Endodermal cell (in vitro differentiated cells): ENCODE measurements around the gene PTPRK. TPM values are rescaled to one million over a fixed set of nuclear protein-coding genes. Genes with fewer than 3 reads are reported as not detected.

ENCODE experiments used
- DNase-seq: peaks from one replicate; pipeline ENCODE4 v3.0.0-alpha.2; 2017
- H3K27ac ChIP-seq: 2 replicates; pipeline ENCODE4 v1.5.1; 2013; ENCODE audit warnings: mild to moderate bottlenecking, low read depth, low read length, moderate library complexity
- H3K27me3 ChIP-seq: 2 replicates; pipeline ENCODE4 v1.6.1; 2013; ENCODE audit warnings: mild to moderate bottlenecking, low read length, moderate library complexity; ENCODE audit not compliant: insufficient read depth, control insufficient read depth, poor library complexity, severe bottlenecking
- H3K36me3 ChIP-seq: 2 replicates; pipeline ENCODE4 v1.7.0; 2013; ENCODE audit warnings: mild to moderate bottlenecking, low read length, moderate library complexity; ENCODE audit not compliant: control insufficient read depth, insufficient read depth
- H3K4me1 ChIP-seq: one replicate; pipeline ENCODE4 v1.7.0; 2013; ENCODE audit warnings: low read length; ENCODE audit not compliant: control insufficient read depth, insufficient read depth
- H3K4me3 ChIP-seq: 2 replicates; pipeline ENCODE4 v1.5.1; 2013; ENCODE audit warnings: mild to moderate bottlenecking, low read length, moderate library complexity
- H3K9ac ChIP-seq: 2 replicates; pipeline ENCODE4 v1.6.1; 2013; ENCODE audit warnings: mild to moderate bottlenecking, low read length, moderate library complexity; ENCODE audit not compliant: poor library complexity, severe bottlenecking; ENCODE audit errors: extremely low read depth
- H3K9me3 ChIP-seq: 2 replicates; pipeline ENCODE4 v1.6.1; 2013; ENCODE audit warnings: mild to moderate bottlenecking, low read length, moderate library complexity; ENCODE audit not compliant: control insufficient read depth
- H3K27ac Mint-ChIP-seq: 2 replicates; pipeline ENCODE4 v1.8.0; 2020; ENCODE audit warnings: mixed read lengths
- H3K27me3 Mint-ChIP-seq: 2 replicates; pipeline ENCODE4 v1.8.0; 2021; ENCODE audit warnings: mild to moderate bottlenecking, mixed read lengths; ENCODE audit not compliant: insufficient read depth
- H3K36me3 Mint-ChIP-seq: 2 replicates; pipeline ENCODE4 v1.8.0; 2020; ENCODE audit warnings: low read depth, mixed read lengths
- H3K4me1 Mint-ChIP-seq: 2 replicates; pipeline ENCODE4 v1.8.0; 2020; ENCODE audit warnings: mixed read lengths
- H3K4me3 Mint-ChIP-seq: 2 replicates; pipeline ENCODE4 v1.8.0; 2020; ENCODE audit warnings: mild to moderate bottlenecking, moderate library complexity, mixed read lengths
- H3K9me3 Mint-ChIP-seq: 2 replicates; pipeline ENCODE4 v1.8.0; 2020; ENCODE audit warnings: mild to moderate bottlenecking, mixed read lengths
- WGBS, 2 experiments: methylation state at CpG; one replicate each; pipeline versions ENCODE4 v1.1.5 to v1.1.7; 2013; ENCODE audit warnings: missing lambda C conversion rate in 2 of 2, mixed read lengths in 1 of 2; ENCODE audit not compliant: insufficient coverage in 1 of 2, insufficient read length in 1 of 2; 5-methylcytosine and 5-hydroxymethylcytosine counted together
- total RNA-seq, 2 donors: library from RNA; stranded (reverse); fragmentation: NEBNext Ultra II Directional in 1 of 2; extraction: Animal tissue kit (Norgen Biotek cat#: 25700) in 1 of 2; gene quantifications; 2 replicates in 1 of 2; 3 replicates in 1 of 2; pipeline ENCODE4 v1.2.1, GENCODE V29; 2021
- TF ChIP-seq, protein P1 (sequence below): fragments of 200-600 bp; sonication (generic); conservative IDR thresholded peaks from 2 replicates; pipeline ENCODE4 v1.5.0; 2021; ENCODE audit warnings: antibody characterized with exemption, mild to moderate bottlenecking

The PTPRK gene
- total RNA-seq, 2 donors from 2014 or later, result 46.4 to 57.6 TPM

DNA sequence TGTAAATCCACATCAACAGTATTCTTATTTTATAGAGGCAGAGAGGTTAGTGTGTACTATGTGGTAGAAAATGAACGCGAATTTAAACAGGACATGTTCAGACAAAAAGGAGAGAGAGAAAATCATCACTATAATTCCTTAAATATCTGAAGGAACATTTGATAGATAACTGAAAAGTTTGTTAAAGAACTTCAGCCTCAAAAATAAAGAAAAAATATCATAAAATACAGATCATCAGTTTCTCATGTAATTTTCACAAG lies 169.2 kb downstream of the PTPRK start:
- no CpG with 5 or more reads among the region's 2 CpGs for WGBS, 2 experiments
- Mint-ChIP-seq H3K27ac (no peak overlapping the region), H3K36me3 (no peaks in the 10 kb centered on the region), H3K27me3 (no peaks in the 10 kb centered on the region), H3K9me3 (no peaks in the 10 kb centered on the region), H3K4me3 (no peak overlapping the region), H3K4me1 (peaks cover 8% of the 10 kb centered on the region)
- TF ChIP-seq, protein P1, sequence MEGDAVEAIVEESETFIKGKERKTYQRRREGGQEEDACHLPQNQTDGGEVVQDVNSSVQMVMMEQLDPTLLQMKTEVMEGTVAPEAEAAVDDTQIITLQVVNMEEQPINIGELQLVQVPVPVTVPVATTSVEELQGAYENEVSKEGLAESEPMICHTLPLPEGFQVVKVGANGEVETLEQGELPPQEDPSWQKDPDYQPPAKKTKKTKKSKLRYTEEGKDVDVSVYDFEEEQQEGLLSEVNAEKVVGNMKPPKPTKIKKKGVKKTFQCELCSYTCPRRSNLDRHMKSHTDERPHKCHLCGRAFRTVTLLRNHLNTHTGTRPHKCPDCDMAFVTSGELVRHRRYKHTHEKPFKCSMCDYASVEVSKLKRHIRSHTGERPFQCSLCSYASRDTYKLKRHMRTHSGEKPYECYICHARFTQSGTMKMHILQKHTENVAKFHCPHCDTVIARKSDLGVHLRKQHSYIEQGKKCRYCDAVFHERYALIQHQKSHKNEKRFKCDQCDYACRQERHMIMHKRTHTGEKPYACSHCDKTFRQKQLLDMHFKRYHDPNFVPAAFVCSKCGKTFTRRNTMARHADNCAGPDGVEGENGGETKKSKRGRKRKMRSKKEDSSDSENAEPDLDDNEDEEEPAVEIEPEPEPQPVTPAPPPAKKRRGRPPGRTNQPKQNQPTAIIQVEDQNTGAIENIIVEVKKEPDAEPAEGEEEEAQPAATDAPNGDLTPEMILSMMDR, result no peak
- Histone ChIP-seq H3K36me3 (no peaks in the 10 kb centered on the region), H3K4me3 (no peak overlapping the region), H3K27ac (no peak overlapping the region), H3K4me1 (no peaks in the 10 kb centered on the region), H3K27me3 (no peaks in the 10 kb centered on the region), H3K9me3 (no peaks in the 10 kb centered on the region), H3K9ac (no peak overlapping the region)
- no peak for DNase-seq

DNA sequence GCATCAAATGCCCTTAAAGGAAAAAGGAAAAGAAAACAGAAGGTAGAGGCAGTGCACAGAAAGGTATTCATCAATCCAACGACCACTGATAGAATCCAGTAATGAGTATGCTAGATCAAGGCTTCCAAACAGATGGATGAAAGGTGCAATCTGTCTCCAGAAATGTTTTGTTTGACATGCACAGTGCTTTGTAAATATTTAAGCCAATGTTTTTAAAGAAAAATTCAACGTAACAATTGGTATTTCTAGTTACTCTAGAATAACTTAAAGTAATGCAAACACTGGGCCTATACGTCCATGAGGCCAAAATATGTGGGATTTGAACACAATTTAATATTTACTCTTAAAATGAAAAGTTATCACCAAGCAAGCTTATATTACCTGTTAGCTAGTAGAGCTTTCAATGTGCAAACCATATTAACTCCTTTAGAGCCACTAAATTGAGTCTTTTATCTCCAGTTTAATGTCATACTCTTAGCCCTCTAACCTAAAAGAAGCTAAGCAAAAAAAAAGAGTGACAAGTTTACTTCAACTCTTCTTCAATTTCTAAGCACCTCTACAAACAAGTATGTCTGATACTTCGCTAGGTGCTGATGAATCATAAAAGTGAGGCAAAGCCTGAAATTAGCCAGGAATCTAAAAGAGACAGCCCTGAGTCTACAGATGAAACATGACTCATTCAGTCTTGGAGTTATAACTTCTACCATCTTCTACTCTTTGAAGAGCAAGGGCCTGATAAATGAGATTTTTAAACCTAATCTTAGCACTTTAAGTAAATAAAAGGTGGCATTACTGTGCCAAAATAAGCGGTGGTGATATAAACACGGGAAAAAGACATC lies 169.8 kb downstream of the PTPRK start:
- H3K27ac ChIP-seq, result no peak overlapping the region
- H3K4me3 Mint-ChIP-seq, result no peak overlapping the region
- no peaks in the 10 kb centered on the region for H3K36me3 Mint-ChIP-seq
- WGBS, 2 experiments, result 90 to 100% methylated on average over 2 to 6 of the region's 6 CpGs
- no peaks in the 10 kb centered on the region for H3K36me3 ChIP-seq
- H3K9me3 ChIP-seq, result no peaks in the 10 kb centered on the region
- TF ChIP-seq, protein P1, result no peak
- H3K27me3 ChIP-seq, result no peaks in the 10 kb centered on the region
- no peak overlapping the region for H3K27ac Mint-ChIP-seq
- peaks cover 5% of the 10 kb centered on the region for H3K4me1 Mint-ChIP-seq
- DNase-seq, result no peak
- H3K4me3 ChIP-seq, result no peak overlapping the region
- H3K27me3 Mint-ChIP-seq, result no peaks in the 10 kb centered on the region
- H3K4me1 ChIP-seq, result no peaks in the 10 kb centered on the region
- H3K9me3 Mint-ChIP-seq, result no peaks in the 10 kb centered on the region
- H3K9ac ChIP-seq, result no peak overlapping the region

DNA sequence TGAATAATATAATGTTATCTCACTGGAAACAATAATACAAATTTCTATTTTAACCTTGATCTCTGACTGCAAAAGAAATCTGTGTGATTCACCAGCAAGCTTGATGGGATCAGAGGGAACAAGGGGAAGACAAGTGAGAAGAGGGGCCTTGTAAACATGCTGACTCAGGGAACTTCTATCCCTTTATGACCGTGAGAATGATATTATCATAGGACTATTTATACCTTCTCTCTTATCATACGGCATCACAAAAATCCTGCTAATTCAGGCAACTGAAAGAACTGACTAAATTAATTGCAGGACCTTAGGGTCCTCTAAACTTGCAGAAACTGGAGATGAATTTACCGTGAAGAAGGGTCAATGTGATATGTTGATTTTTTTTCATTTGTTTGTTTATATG lies 173.3 kb downstream of the PTPRK start:
- Histone ChIP-seq H3K36me3 (no peaks in the 10 kb centered on the region), H3K4me1 (no peaks in the 10 kb centered on the region), H3K9ac (no peak overlapping the region), H3K9me3 (no peaks in the 10 kb centered on the region), H3K4me3 (no peak overlapping the region), H3K27ac (no peak overlapping the region), H3K27me3 (no peaks in the 10 kb centered on the region)
- 79 to 100% methylated on average over 3 of the region's 3 CpGs for WGBS, 2 experiments
- no peaks in the 10 kb centered on the region for H3K27me3 Mint-ChIP-seq
- no peak for DNase-seq
- H3K27ac Mint-ChIP-seq, result no peak overlapping the region
- no peak overlapping the region for H3K4me3 Mint-ChIP-seq
- no peaks in the 10 kb centered on the region for H3K9me3 Mint-ChIP-seq
- TF ChIP-seq, protein P1, result no peak
- H3K36me3 Mint-ChIP-seq, result no peaks in the 10 kb centered on the region
- peaks cover 5% of the 10 kb centered on the region for H3K4me1 Mint-ChIP-seq
